Measurements from ENCODE around the gene LGI4. TPM values are rescaled to one million over a fixed set of nuclear protein-coding genes. Genes with fewer than 3 reads are reported as not detected.
A peak's percentile ranks its signal among the peaks of the same experiment; 100 is the strongest.

Gene LGI4
- polyA plus RNA-seq, 2 of the 4 experiments (the other 2 are of a cell fraction), result 0.06 to 0.09 TPM

- no peak for DNase-seq (ENCODE audit: low read depth in 1 of 2, low spot score in 1 of 2)
- TF ChIP-seq ESRRA (IDR thresholded peaks at IDR 0.05; ENCODE audit: borderline replicate concordance, low read length), result no peak
- no peak for TF ChIP-seq HMGXB4 (CRISPR knock-in tag; IDR thresholded peaks at IDR 0.05; ENCODE audit: borderline replicate concordance)
- no peak for TF ChIP-seq HDAC2 (IDR thresholded peaks at IDR 0.05)
- TF ChIP-seq JUN (IDR thresholded peaks at IDR 0.05), result no peak
- no peak for TF ChIP-seq BCL3 (IDR thresholded peaks at IDR 0.05)
- no peak for TF ChIP-seq JUNB (IDR thresholded peaks at IDR 0.05)
- no peak for TF ChIP-seq KDM1A (IDR thresholded peaks at IDR 0.05; ENCODE audit: low read depth)
- TF ChIP-seq MAX (IDR thresholded peaks at IDR 0.05), result no peak
- Histone ChIP-seq H3K9me3 (no peaks in the 10 kb centered on the region), H3K4me1 (peaks cover 15% of the 10 kb centered on the region), H3K4me2 (no peak overlapping the region), H3K4me3 (no peak overlapping the region), H3K27ac (no peak overlapping the region; a peak in 1 of 6 replicates)
- 63% methylated on average over 9 of the region's 9 CpGs for WGBS (ENCODE audit: missing lambda C conversion rate)
- no peak for ATAC-seq
- peak; percentile 93 for FAIRE-seq
- ChIA-PET POLR2A (no interaction called here), CTCF (interaction anchor here (1.1 to 7.6 kb wide), 6 partner anchors 7 to 156 kb away, joined by 3 to 145 read pairs (median 22); partner anchors contain the start of genes FXYD1, FXYD3 and LGI4)
Measured at GRCh38 chr19:35128398-35129057, 6.3 kb downstream of the LGI4 start.

- POLR2A ChIA-PET, result no interaction called here
- Histone ChIP-seq H3K4me2 (no peak overlapping the region), H3K4me1 (peaks cover 15% of the 10 kb centered on the region), H3K27ac (no peak overlapping the region), H3K9me3 (no peaks in the 10 kb centered on the region), H3K4me3 (no peak overlapping the region)
- FAIRE-seq, result peak; percentile 72
- WGBS (ENCODE audit: missing lambda C conversion rate), result 81% methylated on average over 7 of the region's 7 CpGs
- DNase-seq (ENCODE audit: low read depth in 1 of 2, low spot score in 1 of 2), result no peak
- CTCF ChIA-PET, result interaction anchor here (0.8 to 7.6 kb wide), 12 partner anchors 8 to 287 kb away, joined by 3 to 145 read pairs (median 3); partner anchors contain the start of genes FXYD1, FXYD3 and LGI4
- TF ChIP-seq EHF (CRISPR knock-in tag; IDR thresholded peaks at IDR 0.05), result no peak
- TF ChIP-seq FOSB (CRISPR knock-in tag; IDR thresholded peaks at IDR 0.05), result no peak
- no peak for TF ChIP-seq PHF8 (IDR thresholded peaks at IDR 0.05; ENCODE audit: borderline replicate concordance, low read depth)
- no peak for TF ChIP-seq HEYL (CRISPR knock-in tag; IDR thresholded peaks at IDR 0.05)
- TF ChIP-seq KDM5A (IDR thresholded peaks at IDR 0.05), result no peak
- TF ChIP-seq ELK1 (IDR thresholded peaks at IDR 0.05; ENCODE audit: low read depth, low read length), result no peak
- TF ChIP-seq NR3C1 (IDR thresholded peaks at IDR 0.05), result no peak
- no peak for TF ChIP-seq RARB (CRISPR knock-in tag; IDR thresholded peaks at IDR 0.05)
- TF ChIP-seq GATA3 (IDR thresholded peaks at IDR 0.05; ENCODE audit: borderline replicate concordance), result no peak
- no peak for TF ChIP-seq ATOH8 (CRISPR knock-in tag; IDR thresholded peaks at IDR 0.05; ENCODE audit: low read depth)
- ATAC-seq, result no peak
Measured at GRCh38 chr19:35127871-35128270, 7.0 kb downstream of the LGI4 start.

- FAIRE-seq, result no peak
- peaks cover 15% of the 10 kb centered on the region for H3K4me1 ChIP-seq
- no peak overlapping the region for H3K27ac ChIP-seq
- no peak overlapping the region for H3K4me2 ChIP-seq
- ATAC-seq, result no peak
- ChIA-PET CTCF (interaction anchor here (0.7 to 7.6 kb wide), 10 partner anchors 9 to 154 kb away, joined by 3 to 145 read pairs (median 8); partner anchors contain the start of genes FXYD1, FXYD3 and LGI4), POLR2A (no interaction called here)
- DNase-seq (ENCODE audit: low read depth in 1 of 2, low spot score in 1 of 2), result no peak
- no peak overlapping the region for H3K4me3 ChIP-seq
- no peaks in the 10 kb centered on the region for H3K9me3 ChIP-seq
- TF ChIP-seq ATOH8 (CRISPR knock-in tag; IDR thresholded peaks at IDR 0.05; ENCODE audit: low read depth), result no peak
- no peak for TF ChIP-seq RNF2 (IDR thresholded peaks at IDR 0.05; ENCODE audit: borderline replicate concordance, low read depth)
- TF ChIP-seq FOXS1 (CRISPR knock-in tag; IDR thresholded peaks at IDR 0.05), result no peak
- no peak for TF ChIP-seq CTCF (IDR thresholded peaks at IDR 0.05)
- TF ChIP-seq EHMT2 (IDR thresholded peaks at IDR 0.05; ENCODE audit: low read depth), result no peak
- no peak for TF ChIP-seq MAFK (IDR thresholded peaks at IDR 0.05; ENCODE audit: partially characterized antibody)
- WGBS (ENCODE audit: missing lambda C conversion rate), result 81% methylated on average over 15 of the region's 20 CpGs
Measured at GRCh38 chr19:35126624-35126959, 8.3 kb downstream of the LGI4 start.

Measured in A549 (cell line).